Measurements from ENCODE around the gene CACNB2.

Gene CACNB2

DNA sequence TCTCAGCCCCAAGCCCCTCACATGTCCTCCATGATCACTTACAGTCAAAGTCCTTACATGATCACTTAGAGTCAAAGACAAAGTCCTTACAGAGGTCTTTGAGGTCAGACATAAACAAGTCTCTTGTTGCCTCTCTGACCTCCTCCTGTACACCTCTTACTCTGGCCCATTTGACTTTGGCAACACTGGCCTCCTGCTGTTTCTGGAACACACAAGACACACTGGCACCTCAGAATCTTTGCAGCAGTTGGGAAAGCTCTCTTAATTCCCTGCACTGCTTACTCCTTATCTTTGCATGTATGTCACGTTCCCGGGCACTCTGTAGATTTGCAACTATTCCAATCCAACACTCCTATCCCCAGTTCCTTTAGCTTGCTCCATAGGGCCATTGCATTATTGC is 408.9 kb downstream of the CACNB2 start:
- CTCF ChIA-PET, result no interaction called here
- POLR2A ChIA-PET, result no interaction called here
- TF ChIP-seq CTCF (IDR thresholded peaks at IDR 0.05; ENCODE audit: control extremely low read depth, extremely low read depth, low read depth, missing control alignments), result no peak
- no peak for DNase-seq (ENCODE audit: extremely low spot score)

DNA sequence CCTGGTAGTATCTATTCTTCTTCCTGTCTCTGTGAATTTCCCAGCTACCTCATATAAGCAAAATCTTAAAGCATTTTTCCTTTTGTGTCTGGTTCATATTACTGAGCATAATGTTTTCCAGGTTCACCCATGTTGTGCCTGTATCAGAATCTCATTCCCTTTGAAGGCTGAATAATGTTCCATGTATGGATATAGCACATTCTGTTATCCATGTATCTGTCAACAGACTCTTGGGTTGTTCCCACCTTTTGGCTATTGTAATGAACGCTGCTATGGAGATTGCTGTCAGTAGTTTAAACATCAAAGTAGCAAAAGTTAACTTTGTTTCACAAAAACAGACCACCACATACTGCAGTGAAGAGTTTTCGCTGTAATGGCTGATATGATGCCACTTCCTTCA is 411.2 kb downstream of the CACNB2 start:
- no peak for TF ChIP-seq CTCF (IDR thresholded peaks at IDR 0.05; ENCODE audit: control extremely low read depth, extremely low read depth, low read depth, missing control alignments)
- DNase-seq (ENCODE audit: extremely low spot score), result no peak
- ChIA-PET CTCF (interaction anchor here (1.6 kb wide), 1 partner anchor 9 kb away, joined by 5 read pairs; no protein-coding TSS in a partner anchor), POLR2A (no interaction called here)

- no peak for DNase-seq (ENCODE audit: extremely low spot score)
- no peak for TF ChIP-seq CTCF (IDR thresholded peaks at IDR 0.05; ENCODE audit: control extremely low read depth, extremely low read depth, low read depth, missing control alignments)
- CTCF ChIA-PET, result no interaction called here
- POLR2A ChIA-PET, result no interaction called here
Measured at GRCh38 chr10:18554479-18554878, 414.3 kb downstream of the CACNB2 start.

DNA sequence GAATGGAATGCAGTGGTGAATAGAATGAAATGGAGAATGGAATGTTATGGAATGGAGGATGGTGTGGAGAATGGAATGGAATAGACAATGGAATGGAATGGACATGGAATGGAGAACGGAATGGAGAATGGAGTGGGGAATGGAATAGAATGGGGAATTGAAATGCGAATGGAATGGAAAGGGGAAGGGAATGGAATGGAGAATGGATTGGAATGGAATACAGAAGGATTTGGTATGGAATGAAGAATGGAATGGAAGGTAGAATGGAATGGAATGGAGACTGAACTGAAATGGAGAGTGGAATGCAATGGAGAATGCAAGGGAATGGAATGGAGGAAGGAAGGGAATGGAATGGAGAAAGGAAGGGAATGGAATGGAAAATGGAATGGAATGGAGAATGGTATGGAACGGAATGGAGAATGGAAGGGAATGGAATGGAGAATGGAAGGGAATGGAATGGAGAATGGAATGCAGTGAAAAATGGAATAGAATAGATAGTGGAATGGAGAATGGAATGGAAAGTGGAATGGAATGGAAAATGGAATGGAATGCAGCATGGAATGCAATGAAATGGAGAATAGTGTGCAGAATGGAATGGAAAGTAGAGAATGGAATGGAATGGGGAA is 416.4 kb downstream of the CACNB2 start:
- ChIA-PET POLR2A (no interaction called here), CTCF (no interaction called here)
- no peak for DNase-seq (ENCODE audit: extremely low spot score)
- TF ChIP-seq CTCF (IDR thresholded peaks at IDR 0.05; ENCODE audit: control extremely low read depth, extremely low read depth, low read depth, missing control alignments), result no peak

DNA sequence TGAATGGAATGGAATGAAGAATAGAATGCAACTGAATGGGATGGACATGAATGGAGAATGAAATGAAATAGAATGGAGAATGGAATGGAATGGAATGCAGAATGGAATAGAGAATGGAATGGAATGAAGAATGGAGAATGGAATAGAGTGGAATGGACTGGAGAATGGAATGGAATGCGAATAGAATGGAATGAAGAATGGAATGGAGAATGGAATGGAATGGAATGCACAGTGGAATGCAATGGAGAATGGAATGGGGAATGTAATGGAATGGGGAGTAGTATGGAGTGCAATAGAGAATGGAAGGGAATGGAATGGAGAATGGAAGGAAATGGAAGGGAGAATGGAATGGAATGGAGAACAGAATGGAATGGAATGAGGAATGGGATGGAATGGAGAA is 417.7 kb downstream of the CACNB2 start:
- ChIA-PET POLR2A (no interaction called here), CTCF (no interaction called here)
- DNase-seq (ENCODE audit: extremely low spot score), result no peak
- TF ChIP-seq CTCF (IDR thresholded peaks at IDR 0.05; ENCODE audit: control extremely low read depth, extremely low read depth, low read depth, missing control alignments), result no peak

GRCh38 chr10:18561861-18562551 is 421.8 kb downstream of the CACNB2 start:
- DNase-seq (ENCODE audit: extremely low spot score), result no peak
- TF ChIP-seq CTCF (IDR thresholded peaks at IDR 0.05; ENCODE audit: control extremely low read depth, extremely low read depth, low read depth, missing control alignments), result no peak
- POLR2A ChIA-PET, result no interaction called here
- CTCF ChIA-PET, result no interaction called here

Measured in GM10248 (cell line).